HFF-Myc (cell line): ENCODE results near the gene MRPS31.
"Not testable (repeated sequence)": the region's sequence is repeated elsewhere in the genome, so short reads cannot be mapped to it uniquely, and the experiment has no call there.

Experiments used
- DNase-seq: peaks from one replicate; pipeline ENCODE4 v3.0.0-alpha.2; 2011; ENCODE audit warnings: low read depth; ENCODE audit errors: extremely low read depth
- H3K4me3 ChIP-seq: replicated peaks from 2 replicates; pipeline ENCODE4 v1.5.1; 2011; ENCODE audit warnings: low read depth, mild to moderate bottlenecking, control low read depth, low read length
- CTCF ChIP-seq: IDR thresholded peaks from 2 replicates; pipeline ENCODE4 v1.5.1; 2012; ENCODE audit warnings: mild to moderate bottlenecking, low read depth, low read length, control low read depth; ENCODE audit errors: missing control alignments

The MRPS31 gene

GRCh38 chr13:40790154-40790616, 19.2 kb upstream of the MRPS31 start:
- no peak for TF ChIP-seq CTCF
- DNase-seq = no peak
- H3K4me3 ChIP-seq = peak overlapping the region; percentile 70

- peak within 1 kb of the TSS; percentile 70 for H3K4me3 ChIP-seq
- no peak for TF ChIP-seq CTCF
- DNase-seq = no peak
These were observed 18.5 kb upstream of the MRPS31 start, which contains the start of gene SLC25A15 for GRCh38 chr13:40789275-40790153. TSS of gene SLC25A15 (plus strand) at chr13:40789611. CDS start at chr13:40793227, 3,616 bp downstream.

- peak overlapping the region; percentile 70 for H3K4me3 ChIP-seq
- DNase-seq = not testable (repeated sequence)
These were observed 17.7 kb upstream of the MRPS31 start for GRCh38 chr13:40788540-40789274.

- no peak for TF ChIP-seq CTCF
- H3K4me3 ChIP-seq = no peak overlapping the region
- no peak for DNase-seq
These were observed 16.1 kb upstream of the MRPS31 start for GRCh38 chr13:40787062-40787461.

- TF ChIP-seq CTCF = no peak
- DNase-seq = no peak
These were observed 15.6 kb upstream of the MRPS31 start for GRCh38 chr13:40786568-40786996.

GRCh38 chr13:40784540-40784939, 13.6 kb upstream of the MRPS31 start:
- DNase-seq = no peak
- TF ChIP-seq CTCF = no peak
- no peak overlapping the region for H3K4me3 ChIP-seq

More at GRCh38 chr13:40786568-40786996, 15.6 kb upstream of the MRPS31 start:
- H3K4me3 ChIP-seq = no peak overlapping the region

- not testable (repeated sequence) for DNase-seq, H3K4me3 ChIP-seq
These were observed 12.0 kb upstream of the MRPS31 start for GRCh38 chr13:40782971-40783370.
